OCI-LY1 (cell line): Measurements from ENCODE around the gene ADAMTS8.
"Not testable (repeated sequence)": the region's sequence is repeated elsewhere in the genome, so short reads cannot be mapped to it uniquely, and the experiment has no call there.

Experiments
- H2AFZ ChIP-seq: fragments of 200-600 bp; sonication (generic), shearing (Covaris generic); 2 replicates; pipeline ENCODE4 v1.6.0; 2014; ENCODE audit warnings: antibody characterized with exemption, mild to moderate bottlenecking, low read length
- H3F3A ChIP-seq: fragments of 200-600 bp; sonication (generic), shearing (Covaris generic); 2 replicates; pipeline ENCODE4 v1.6.0; 2014; ENCODE audit warnings: mild to moderate bottlenecking, antibody characterized with exemption, low read length, moderate library complexity; ENCODE audit not compliant: insufficient read depth
- H3K27ac ChIP-seq: fragments of 200-600 bp; sonication (generic); 2 replicates; pipeline ENCODE4 v1.5.1; 2014; ENCODE audit warnings: low read length, mixed run types, mild to moderate bottlenecking, low read depth; ENCODE audit not compliant: poor library complexity, severe bottlenecking
- H3K27me3 ChIP-seq: fragments of 200-600 bp; sonication (generic); 2 replicates; pipeline ENCODE4 v1.6.0; 2014; ENCODE audit warnings: antibody characterized with exemption, mild to moderate bottlenecking, low read length, moderate library complexity; ENCODE audit not compliant: insufficient read depth
- H3K36me3 ChIP-seq: fragments of 200-600 bp; sonication (generic); 2 replicates; pipeline ENCODE4 v1.6.1; 2014; ENCODE audit warnings: mild to moderate bottlenecking, antibody characterized with exemption, low read length, moderate library complexity, mixed read lengths; ENCODE audit not compliant: insufficient read depth
- H3K4me1 ChIP-seq: fragments of 200-600 bp; sonication (generic); 2 replicates; pipeline ENCODE4 v1.5.1; 2014; ENCODE audit warnings: mild to moderate bottlenecking, low read length, moderate library complexity; ENCODE audit not compliant: insufficient read depth, severe bottlenecking
- H3K4me2 ChIP-seq: fragments of 200-600 bp; sonication (generic), shearing (Covaris generic); 2 replicates; pipeline ENCODE4 v1.6.1; 2014; ENCODE audit warnings: low read length
- H3K4me3 ChIP-seq: fragments of 200-600 bp; sonication (generic); 2 replicates; pipeline ENCODE4 v1.5.1; 2014; ENCODE audit warnings: low read length, low read depth, mild to moderate bottlenecking, mixed read lengths; ENCODE audit not compliant: poor library complexity, severe bottlenecking
- H3K79me2 ChIP-seq: fragments of 200-600 bp; shearing (Covaris generic); 2 replicates; pipeline ENCODE4 v1.6.1; 2016; ENCODE audit warnings: mixed run types, low read length, mixed read lengths; ENCODE audit not compliant: insufficient read depth
- H3K9ac ChIP-seq: fragments of 200-600 bp; sonication (generic), shearing (Covaris generic); 2 replicates; pipeline ENCODE4 v1.6.1; 2014; ENCODE audit warnings: mild to moderate bottlenecking, low read length, mixed read lengths
- H3K9me2 ChIP-seq: fragments of 200-600 bp; sonication (generic), shearing (Covaris generic); 2 replicates; pipeline ENCODE4 v1.6.1; 2014; ENCODE audit warnings: low read depth, mild to moderate bottlenecking, low read length, mixed read lengths
- H3K9me3 ChIP-seq: fragments of 200-600 bp; shearing (Covaris generic); 2 replicates; pipeline ENCODE4 v1.6.1; 2014; ENCODE audit warnings: low read length, mixed read lengths
- H4K20me1 ChIP-seq: fragments of 200-600 bp; sonication (generic), shearing (Covaris generic); 2 replicates; pipeline ENCODE4 v1.6.0; 2016; ENCODE audit warnings: mild to moderate bottlenecking, low read length; ENCODE audit not compliant: insufficient read depth
- CTCF ChIP-seq: fragments of 200-600 bp; sonication (generic), shearing (Covaris generic); IDR thresholded peaks from 2 replicates; pipeline ENCODE4 v1.5.1; 2017; ENCODE audit warnings: mild to moderate bottlenecking, antibody characterized with exemption, low read length, moderate library complexity, mixed read lengths
- EZH2 ChIP-seq: fragments of 200-600 bp; sonication (generic), shearing (Covaris generic); IDR thresholded peaks from 2 replicates; pipeline ENCODE4 v1.8.0; 2017; ENCODE audit warnings: borderline replicate concordance, mixed run types, mild to moderate bottlenecking, antibody characterized with exemption, low read length, moderate library complexity, mixed read lengths

Gene ADAMTS8

DNA sequence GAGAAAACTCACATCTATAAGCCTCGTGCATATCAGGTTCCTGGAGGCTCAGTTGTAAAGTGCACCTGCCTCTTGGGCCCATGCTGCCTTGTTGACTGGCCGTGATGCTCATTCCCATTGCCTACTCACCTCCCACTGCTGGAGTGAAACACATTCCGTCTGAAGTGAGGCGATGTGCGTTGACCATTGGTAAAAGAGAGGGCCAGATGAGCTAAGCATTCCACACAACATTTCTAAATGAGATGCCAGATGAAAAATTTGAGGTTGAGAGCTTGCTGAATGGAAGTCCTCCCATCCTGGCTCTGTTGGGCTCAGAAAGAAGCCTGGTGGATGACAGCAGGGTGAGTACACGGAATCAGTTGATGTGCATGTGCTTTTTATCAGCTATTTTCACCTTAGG lies 11.5 kb upstream of the ADAMTS8 start:
- Histone ChIP-seq H3K36me3 (no peaks in the 10 kb centered on the region), H3K9me3 (no peaks in the 10 kb centered on the region), H3K27me3 (no peaks in the 10 kb centered on the region), H3K9me2 (no peaks in the 10 kb centered on the region), H3K27ac (no peak overlapping the region), H3F3A (no peaks in the 10 kb centered on the region), H2AFZ (no peak overlapping the region), H3K9ac (no peak overlapping the region), H3K4me2 (no peak overlapping the region), H3K4me3 (no peak overlapping the region), H3K4me1 (no peaks in the 10 kb centered on the region), H4K20me1 (no peaks in the 10 kb centered on the region), H3K79me2 (no peaks in the 10 kb centered on the region)
- TF ChIP-seq EZH2 (no peak), CTCF (no peak)

DNA sequence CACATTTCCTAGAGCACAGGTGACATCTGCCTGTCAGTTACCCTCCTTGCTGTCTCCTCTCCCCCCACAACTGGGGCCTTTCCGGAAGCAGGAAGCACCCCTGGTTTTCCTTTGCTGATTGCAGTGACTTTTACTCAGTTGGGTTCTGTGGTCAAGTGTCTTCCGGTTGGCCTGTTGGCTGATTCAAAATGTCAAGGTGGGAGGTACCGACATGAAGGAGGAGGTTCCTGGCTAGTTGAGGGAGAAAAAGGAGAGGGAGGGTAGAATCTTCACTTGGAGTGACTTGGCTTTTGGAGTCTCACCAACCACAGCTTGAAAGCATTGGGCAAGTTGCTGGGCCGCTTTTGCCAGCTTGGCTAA lies 10.7 kb upstream of the ADAMTS8 start:
- Histone ChIP-seq H4K20me1 (no peaks in the 10 kb centered on the region), H3K79me2 (no peaks in the 10 kb centered on the region), H3K4me1 (no peaks in the 10 kb centered on the region), H2AFZ (no peak overlapping the region), H3K27me3 (no peaks in the 10 kb centered on the region), H3K4me2 (no peak overlapping the region), H3K9me3 (no peaks in the 10 kb centered on the region), H3K36me3 (no peaks in the 10 kb centered on the region), H3K4me3 (no peak overlapping the region), H3F3A (no peaks in the 10 kb centered on the region), H3K27ac (no peak overlapping the region), H3K9me2 (no peaks in the 10 kb centered on the region), H3K9ac (no peak overlapping the region)
- no peak for TF ChIP-seq CTCF
- TF ChIP-seq EZH2, result no peak

- H3K9me3 ChIP-seq, H3F3A ChIP-seq, H3K4me2 ChIP-seq, H4K20me1 ChIP-seq, H3K4me3 ChIP-seq, H3K36me3 ChIP-seq, H3K9ac ChIP-seq, H3K27me3 ChIP-seq, H3K79me2 ChIP-seq, H3K9me2 ChIP-seq, H3K27ac ChIP-seq, H2AFZ ChIP-seq, H3K4me1 ChIP-seq: not testable (repeated sequence)
These were observed 10.2 kb upstream of the ADAMTS8 start for GRCh38 chr11:130438401-130439159.

DNA sequence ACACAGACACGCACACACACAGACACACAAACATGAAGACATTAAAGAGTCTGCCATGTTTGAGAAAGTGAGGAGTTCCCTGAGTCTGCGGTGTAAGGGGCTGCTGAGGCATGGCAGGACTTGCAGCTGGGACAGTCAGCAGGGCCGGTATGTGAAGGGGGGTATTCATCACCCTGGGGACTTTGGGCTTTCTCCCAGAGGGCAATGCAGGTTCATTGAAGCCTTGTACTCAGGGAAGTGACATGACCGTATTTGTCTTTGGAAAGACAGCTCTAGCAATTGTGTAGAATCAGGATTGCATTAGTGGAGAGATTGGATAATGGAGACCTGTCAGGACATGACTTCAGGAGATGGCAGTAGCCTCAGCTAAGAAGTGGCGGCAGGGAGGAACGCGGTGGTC lies 9.4 kb upstream of the ADAMTS8 start:
- Histone ChIP-seq H3K4me1 (no peaks in the 10 kb centered on the region), H3K4me2 (no peak overlapping the region), H3K9ac (no peak overlapping the region), H3K36me3 (no peaks in the 10 kb centered on the region), H3K27me3 (no peaks in the 10 kb centered on the region), H3K27ac (no peak overlapping the region), H3K9me3 (no peaks in the 10 kb centered on the region), H2AFZ (no peak overlapping the region), H3K9me2 (no peaks in the 10 kb centered on the region), H3K79me2 (no peaks in the 10 kb centered on the region), H3K4me3 (no peak overlapping the region), H4K20me1 (no peaks in the 10 kb centered on the region), H3F3A (no peaks in the 10 kb centered on the region)
- no peak for TF ChIP-seq CTCF
- TF ChIP-seq EZH2, result no peak
